Mesenchymal stem cell (in vitro differentiated cells and primary cell): ENCODE results near the gene FZD7.

ENCODE experiments used
- DNase-seq: peaks from one replicate; pipeline ENCODE4 v3.0.0-alpha.2; 2013
- H2AFZ ChIP-seq: one replicate; pipeline ENCODE4 v1.6.1; 2013; ENCODE audit warnings: low read depth, mild to moderate bottlenecking, control low read depth, inconsistent platforms, low read length, moderate library complexity
- H2AK5ac ChIP-seq: 2 replicates; pipeline ENCODE4 v1.6.1; 2013; ENCODE audit warnings: low read length, moderate library complexity, mild to moderate bottlenecking, inconsistent platforms; ENCODE audit not compliant: severe bottlenecking
- H2BK120ac ChIP-seq: one replicate; pipeline ENCODE4 v1.6.1; 2013; ENCODE audit warnings: low read depth, mild to moderate bottlenecking, inconsistent platforms, low read length, moderate library complexity
- H2BK12ac ChIP-seq, 2 experiments: one replicate each; pipeline ENCODE4 v1.6.1; 2013; ENCODE audit warnings: inconsistent platforms in 2 of 2, low read length in 2 of 2, mild to moderate bottlenecking in 2 of 2, moderate library complexity in 2 of 2, control low read depth in 1 of 2
- H2BK15ac ChIP-seq: one replicate; pipeline ENCODE4 v1.6.1; 2013; ENCODE audit warnings: mild to moderate bottlenecking, low read depth, inconsistent platforms; ENCODE audit not compliant: poor library complexity, severe bottlenecking
- H2BK5ac ChIP-seq: 2 replicates; pipeline ENCODE4 v1.6.1; 2013; ENCODE audit warnings: low read depth, mild to moderate bottlenecking, low read length, control low read depth, inconsistent platforms; ENCODE audit not compliant: poor library complexity, severe bottlenecking
- H3K14ac ChIP-seq, 2 experiments: one replicate each; pipeline ENCODE4 v1.6.1; 2013; ENCODE audit warnings: inconsistent platforms in 2 of 2, low read length in 2 of 2, control low read depth in 1 of 2, mild to moderate bottlenecking in 1 of 2, moderate library complexity in 1 of 2
- H3K18ac ChIP-seq, 2 experiments: one replicate each; pipeline ENCODE4 v1.6.1; 2013; ENCODE audit warnings: inconsistent platforms in 2 of 2, low read length in 2 of 2, control low read depth in 1 of 2, low read depth in 1 of 2, mild to moderate bottlenecking in 1 of 2
- H3K23ac ChIP-seq, 2 experiments: one replicate each; pipeline ENCODE4 v1.6.1; 2013; ENCODE audit warnings: inconsistent platforms in 2 of 2, low read length in 2 of 2, mild to moderate bottlenecking in 2 of 2, moderate library complexity in 2 of 2, control low read depth in 1 of 2
- H3K27ac ChIP-seq: 2 replicates; pipeline ENCODE4 v1.5.1; 2013; ENCODE audit warnings: mild to moderate bottlenecking, moderate library complexity, low read length, control low read depth, inconsistent platforms; ENCODE audit not compliant: poor library complexity, severe bottlenecking
- H3K27me3 ChIP-seq, 2 experiments: 2 replicates each; pipeline versions ENCODE4 v1.6.1 to v1.7.0; 2013; ENCODE audit warnings: low read length in 2 of 2, mild to moderate bottlenecking in 2 of 2, moderate library complexity in 2 of 2, control low read depth in 1 of 2, inconsistent platforms in 1 of 2; ENCODE audit not compliant: control insufficient read depth in 1 of 2, insufficient read depth in 1 of 2
- H3K36me3 ChIP-seq, 2 experiments: 2 replicates each; pipeline versions ENCODE4 v1.6.1 to v1.7.0; 2013; ENCODE audit warnings: low read length in 2 of 2, control low read depth in 1 of 2, inconsistent platforms in 1 of 2, low read depth in 1 of 2, mild to moderate bottlenecking in 1 of 2; ENCODE audit not compliant: insufficient read depth in 2 of 2, control insufficient read depth in 1 of 2
- H3K4ac ChIP-seq, 2 experiments: one replicate each; pipeline ENCODE4 v1.6.1; 2013; ENCODE audit warnings: inconsistent platforms in 2 of 2, low read length in 2 of 2, mild to moderate bottlenecking in 2 of 2, moderate library complexity in 2 of 2, control low read depth in 1 of 2, low read depth in 1 of 2
- H3K4me1 ChIP-seq: 2 replicates; pipeline ENCODE4 v1.6.1; 2013; ENCODE audit warnings: low read depth, low read length, control low read depth; ENCODE audit not compliant: control insufficient read depth, insufficient read depth
- H3K4me2 ChIP-seq: 2 replicates; pipeline ENCODE4 v1.6.1; 2013; ENCODE audit warnings: low read length, mild to moderate bottlenecking, inconsistent platforms; ENCODE audit not compliant: poor library complexity, severe bottlenecking
- H3K4me3 ChIP-seq, 2 experiments: 2 replicates each; pipeline versions ENCODE4 v1.5.1 to v1.7.0; 2013; ENCODE audit warnings: low read length in 2 of 2, mild to moderate bottlenecking in 2 of 2, control low read depth in 1 of 2, low read depth in 1 of 2; ENCODE audit not compliant: insufficient read depth in 1 of 2
- H3K79me1 ChIP-seq: replicated peaks from 2 replicates; pipeline ENCODE4 v1.6.1; 2013; ENCODE audit warnings: mild to moderate bottlenecking, control low read depth, low read length, inconsistent platforms; ENCODE audit not compliant: poor library complexity, severe bottlenecking
- H3K9ac ChIP-seq: 2 replicates; pipeline ENCODE4 v1.7.0; 2013; ENCODE audit warnings: mild to moderate bottlenecking, low read length, moderate library complexity
- H3K9me3 ChIP-seq: 2 replicates; pipeline ENCODE4 v1.7.0; 2013; ENCODE audit warnings: mild to moderate bottlenecking, low read length; ENCODE audit not compliant: control insufficient read depth
- H4K8ac ChIP-seq: one replicate; pipeline ENCODE4 v1.6.1; 2013; ENCODE audit warnings: inconsistent platforms, mild to moderate bottlenecking, low read length, moderate library complexity
- H4K91ac ChIP-seq: one replicate; pipeline ENCODE4 v1.6.1; 2013; ENCODE audit warnings: mild to moderate bottlenecking, low read length, inconsistent platforms
- WGBS: methylation state at CpG from one replicate; pipeline ENCODE4 v1.1.7; 2013; ENCODE audit warnings: mixed read lengths; 5-methylcytosine and 5-hydroxymethylcytosine counted together

The FZD7 gene

GRCh38 chr2:202009581-202009980 is 24.1 kb upstream of the FZD7 start:
- Histone ChIP-seq H3K4me3 (no peak overlapping the region), H3K27ac (no peak overlapping the region), H3K79me1 (no peaks in the 10 kb centered on the region), H3K4me1 (peaks cover 4% of the 10 kb centered on the region), H2AFZ (no peak overlapping the region), H3K9ac (no peak overlapping the region), H3K14ac (no peak overlapping the region), H4K8ac (no peak overlapping the region), H3K4me2 (no peak overlapping the region), H3K9me3 (no peaks in the 10 kb centered on the region), H2BK120ac (no peak overlapping the region), H2BK15ac (no peak overlapping the region), H2AK5ac (no peak overlapping the region), H3K36me3 (no peaks in the 10 kb centered on the region), H3K23ac (no peak overlapping the region), H3K18ac (no peak overlapping the region), H4K91ac (no peak overlapping the region), H2BK5ac (no peak overlapping the region), H3K27me3 (peaks cover 0 to 56% of the 10 kb centered on the region in 2 experiments), H2BK12ac (no peak overlapping the region), H3K4ac (no peak overlapping the region)
- 90% methylated on average over 6 of the region's 7 CpGs for WGBS
- DNase-seq = no peak

- H3K36me3 ChIP-seq = no peaks in the 10 kb centered on the region
- no peak overlapping the region for H3K14ac ChIP-seq
- no peak overlapping the region for H2BK12ac ChIP-seq
- H3K4ac ChIP-seq = no peak overlapping the region
- H2BK120ac ChIP-seq = no peak overlapping the region
- no peak overlapping the region for H3K9ac ChIP-seq
- no peak overlapping the region for H4K8ac ChIP-seq
- no CpG with 5 or more reads among the region's 6 CpGs for WGBS
- no peaks in the 10 kb centered on the region for H3K9me3 ChIP-seq
- peaks cover 0 to 48% of the 10 kb centered on the region in 2 experiments for H3K27me3 ChIP-seq
- no peak overlapping the region for H2BK5ac ChIP-seq
- H3K18ac ChIP-seq = no peak overlapping the region
- no peak overlapping the region for H3K4me3 ChIP-seq
- no peak overlapping the region for H2AFZ ChIP-seq
- no peak overlapping the region for H4K91ac ChIP-seq
- H2BK15ac ChIP-seq = no peak overlapping the region
- peak; percentile 24 for DNase-seq
- no peaks in the 10 kb centered on the region for H3K79me1 ChIP-seq
- peaks cover 2% of the 10 kb centered on the region for H3K4me1 ChIP-seq
- no peak overlapping the region for H3K23ac ChIP-seq
- peak overlapping the region; percentile 46 for H3K4me2 ChIP-seq
- no peak overlapping the region for H2AK5ac ChIP-seq
- no peak overlapping the region for H3K27ac ChIP-seq
Observed at GRCh38 chr2:202014318-202014717, 19.3 kb upstream of the FZD7 start.

DNA sequence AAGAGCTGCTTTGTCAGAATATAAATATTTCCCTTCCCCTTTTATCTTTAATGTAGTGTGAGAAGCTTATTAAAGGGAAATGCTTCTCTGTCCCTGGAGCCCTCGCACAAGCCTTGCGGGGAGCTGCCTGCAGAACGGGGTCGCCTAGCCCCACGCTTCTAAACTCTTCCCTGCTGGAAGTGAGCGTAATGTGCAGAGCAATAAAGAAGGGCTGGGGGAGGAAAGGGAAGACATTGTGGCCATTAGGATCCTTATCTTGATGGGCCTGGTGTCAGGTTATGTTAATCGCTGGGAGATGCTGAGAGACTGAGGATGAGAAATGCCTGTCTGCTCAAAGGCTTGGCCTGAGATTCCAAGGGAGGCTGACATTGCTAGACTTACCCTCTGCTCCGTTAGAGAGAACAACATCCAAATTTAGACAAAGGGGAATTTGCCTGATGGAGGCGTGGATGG is 18.9 kb upstream of the FZD7 start:
- Histone ChIP-seq H3K27me3 (peaks cover 0 to 50% of the 10 kb centered on the region in 2 experiments), H3K4me3 (no peak overlapping the region), H2BK120ac (no peak overlapping the region), H3K23ac (no peak overlapping the region), H3K4ac (no peak overlapping the region), H4K8ac (peak overlapping the region; percentile 52), H2AK5ac (no peak overlapping the region), H3K9me3 (no peaks in the 10 kb centered on the region), H2BK5ac (no peak overlapping the region), H3K9ac (no peak overlapping the region), H2BK12ac (no peak overlapping the region), H2BK15ac (no peak overlapping the region), H3K18ac (no peak overlapping the region), H3K4me2 (peak overlapping the region; percentile 46), H3K4me1 (peaks cover 2% of the 10 kb centered on the region), H3K27ac (no peak overlapping the region), H4K91ac (no peak overlapping the region), H3K14ac (no peak overlapping the region), H3K36me3 (no peaks in the 10 kb centered on the region), H3K79me1 (no peaks in the 10 kb centered on the region), H2AFZ (no peak overlapping the region)
- 21% methylated on average over 9 of the region's 9 CpGs for WGBS
- peak; percentile 10 for DNase-seq

- H3K27ac ChIP-seq = no peak overlapping the region
- peaks cover 2% of the 10 kb centered on the region for H3K4me1 ChIP-seq
- no peak overlapping the region for H3K4me3 ChIP-seq
- peak overlapping the region in 1 of 2 experiments; percentile 52 for H3K18ac ChIP-seq
- no peak overlapping the region for H2BK15ac ChIP-seq
- H3K9me3 ChIP-seq = no peaks in the 10 kb centered on the region
- no peak overlapping the region for H2AK5ac ChIP-seq
- no peak for DNase-seq
- no peak overlapping the region for H3K9ac ChIP-seq
- H2BK120ac ChIP-seq = no peak overlapping the region
- H3K4ac ChIP-seq = no peak overlapping the region
- H4K91ac ChIP-seq = peak overlapping the region; percentile 58
- no peak overlapping the region for H3K4me2 ChIP-seq
- H3K27me3 ChIP-seq = peaks cover 0 to 52% of the 10 kb centered on the region in 2 experiments
- H3K14ac ChIP-seq = no peak overlapping the region
- H2BK5ac ChIP-seq = no peak overlapping the region
- H2BK12ac ChIP-seq = no peak overlapping the region
- no peak overlapping the region for H3K23ac ChIP-seq
- H3K79me1 ChIP-seq = no peaks in the 10 kb centered on the region
- H3K36me3 ChIP-seq = no peaks in the 10 kb centered on the region
- no peak overlapping the region for H4K8ac ChIP-seq
- no peak overlapping the region for H2AFZ ChIP-seq
- WGBS = 64% methylated on average over 3 of the region's 3 CpGs
Observed at GRCh38 chr2:202015471-202015870, 18.2 kb upstream of the FZD7 start.
